ENCODE results near the gene ENOSF1.

Gene ENOSF1

GRCh38 chr18:634551-635045 lies 77.8 kb downstream of the ENOSF1 start:
- no peak for DNase-seq (ENCODE audit: low read depth, low spot score)

- DNase-seq (ENCODE audit: low read depth, low spot score) = no peak
Observed at GRCh38 chr18:631560-631959, 80.9 kb downstream of the ENOSF1 start.

- no peak for DNase-seq (ENCODE audit: low read depth, low spot score)
Observed at GRCh38 chr18:629269-630150, 82.9 kb downstream of the ENOSF1 start.

DNA sequence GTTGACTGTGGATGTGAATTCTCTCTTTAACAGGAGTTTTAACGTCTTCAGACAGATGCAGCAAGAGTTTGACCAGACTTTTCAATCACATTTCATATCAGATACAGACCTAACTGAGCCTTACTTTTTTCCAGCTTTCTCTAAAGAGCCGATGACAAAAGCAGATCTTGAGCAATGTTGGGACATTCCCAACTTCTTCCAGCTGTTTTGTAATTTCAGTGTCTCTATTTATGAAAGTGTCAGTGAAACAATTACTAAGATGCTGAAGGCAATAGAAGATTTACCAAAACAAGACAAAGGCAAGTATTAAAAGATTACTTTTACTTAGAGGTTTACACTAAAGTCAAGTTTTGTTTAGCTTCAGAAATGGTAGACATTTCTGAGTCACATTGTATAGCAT lies 85.2 kb downstream of the ENOSF1 start:
- DNase-seq (ENCODE audit: low read depth, low spot score) = no peak

- no peak for DNase-seq (ENCODE audit: low read depth, low spot score)
Observed at GRCh38 chr18:623761-624620, 88.4 kb downstream of the ENOSF1 start.

GRCh38 chr18:622289-622688 lies 90.1 kb downstream of the ENOSF1 start:
- DNase-seq (ENCODE audit: low read depth, low spot score) = no peak

- DNase-seq (ENCODE audit: low read depth, low spot score) = no peak
Observed at GRCh38 chr18:621291-622043, 91.0 kb downstream of the ENOSF1 start.

Data from brain pericyte (primary cell).